GM18498 (cell line): ENCODE results near the gene MCAT.
"Not testable (repeated sequence)": the region's sequence is repeated elsewhere in the genome, so short reads cannot be mapped to it uniquely, and the experiment has no call there.

ENCODE experiments used
- ATAC-seq: cut with Tn5 transposase; IDR thresholded peaks from one replicate; pipeline ENCODE4 v1.9.1; 2021; ENCODE audit warnings: mild to moderate bottlenecking, moderate library complexity; ENCODE audit not compliant: unreplicated experiment

MCAT gene

DNA sequence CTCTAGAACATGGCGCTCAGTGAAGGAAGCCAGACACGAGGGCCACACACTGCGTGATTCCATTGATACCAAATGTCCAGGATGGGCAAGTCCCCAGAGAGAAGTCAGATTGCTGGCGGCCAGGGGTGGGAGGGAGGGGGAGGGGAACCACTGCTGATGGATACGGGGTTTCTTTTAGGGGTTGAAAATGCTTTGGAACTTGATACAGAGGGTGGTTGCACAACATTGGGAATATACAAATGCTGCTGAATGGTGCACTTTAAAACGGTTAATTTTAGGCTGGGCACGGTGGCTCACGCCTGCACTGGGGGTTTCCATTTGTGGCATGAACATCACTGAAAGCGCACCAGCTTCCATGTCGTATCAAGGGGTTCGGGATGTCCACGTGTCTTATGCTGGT is 13.2 kb upstream of the MCAT start:
- no peak for ATAC-seq

DNA sequence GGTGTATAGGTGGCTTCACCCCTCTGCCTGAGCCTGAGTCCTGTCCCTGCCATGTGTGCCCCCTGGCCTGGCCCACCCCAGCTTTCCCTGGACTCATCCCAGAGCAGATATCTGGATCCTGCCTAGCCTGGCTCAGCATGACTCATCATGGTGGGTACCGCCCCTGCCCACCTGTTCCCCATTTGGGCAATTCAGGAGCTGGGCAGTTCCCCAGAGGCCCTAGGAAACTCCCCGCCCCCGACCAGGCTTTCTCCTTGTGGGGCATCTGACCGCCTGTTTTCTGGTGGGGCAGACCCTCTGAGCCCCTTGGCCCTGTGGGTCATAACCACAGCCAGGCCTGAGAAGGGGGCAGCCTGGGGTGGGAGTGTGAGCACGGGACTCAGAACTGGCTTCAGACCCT is 12.6 kb upstream of the MCAT start:
- ATAC-seq = no peak

DNA sequence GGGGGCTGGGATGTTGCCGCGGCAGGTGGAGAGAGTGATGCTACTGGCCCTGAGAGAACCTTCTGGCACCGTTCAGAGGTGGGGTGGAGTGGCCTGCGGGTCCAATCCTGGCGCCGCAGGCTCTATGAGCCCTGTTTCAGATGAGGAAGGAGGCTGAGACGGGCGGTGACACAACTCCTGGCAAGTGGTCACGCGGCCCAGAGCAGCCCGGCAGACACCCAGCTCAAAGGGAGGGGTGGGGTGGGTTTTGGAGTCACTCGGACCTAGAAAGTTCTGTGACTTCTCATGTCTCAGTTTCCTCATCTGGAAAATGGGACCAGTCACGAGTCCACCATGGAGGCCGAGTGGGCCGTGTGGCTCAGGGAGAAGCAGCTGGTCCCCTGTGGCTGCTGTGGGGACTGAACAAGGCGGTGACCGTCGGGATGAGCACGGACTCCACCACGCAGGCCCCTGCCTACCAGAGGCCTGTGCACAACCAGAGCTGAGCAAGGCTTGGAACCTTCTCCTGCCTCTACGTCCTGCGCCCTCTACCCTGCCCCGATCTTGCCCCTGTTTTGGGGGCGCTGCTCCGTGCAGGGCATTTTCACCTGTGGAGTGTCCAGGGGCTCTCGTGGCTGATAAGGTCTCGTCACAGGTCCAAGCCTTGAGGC is 11.8 kb upstream of the MCAT start:
- ATAC-seq = no peak

DNA sequence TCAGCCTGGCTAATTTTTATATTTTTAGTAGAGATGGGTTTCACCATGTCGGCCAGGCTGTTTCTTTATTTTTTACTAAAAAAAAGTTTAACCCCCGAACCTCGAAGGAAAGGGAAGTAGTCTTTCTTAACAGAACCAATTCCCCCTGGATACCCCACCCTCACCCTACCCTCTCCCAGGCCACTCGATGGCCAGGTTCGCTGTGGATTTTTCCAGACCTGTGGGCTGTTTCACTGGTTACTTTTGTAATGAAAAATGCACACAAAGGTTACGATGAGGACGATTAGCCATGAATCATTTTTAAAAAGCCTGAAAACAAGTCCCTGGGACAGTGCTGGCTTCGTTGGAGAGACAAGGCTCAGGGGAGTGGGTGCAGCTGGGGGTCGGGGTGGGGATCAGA is 10.7 kb upstream of the MCAT start:
- ATAC-seq = no peak

DNA sequence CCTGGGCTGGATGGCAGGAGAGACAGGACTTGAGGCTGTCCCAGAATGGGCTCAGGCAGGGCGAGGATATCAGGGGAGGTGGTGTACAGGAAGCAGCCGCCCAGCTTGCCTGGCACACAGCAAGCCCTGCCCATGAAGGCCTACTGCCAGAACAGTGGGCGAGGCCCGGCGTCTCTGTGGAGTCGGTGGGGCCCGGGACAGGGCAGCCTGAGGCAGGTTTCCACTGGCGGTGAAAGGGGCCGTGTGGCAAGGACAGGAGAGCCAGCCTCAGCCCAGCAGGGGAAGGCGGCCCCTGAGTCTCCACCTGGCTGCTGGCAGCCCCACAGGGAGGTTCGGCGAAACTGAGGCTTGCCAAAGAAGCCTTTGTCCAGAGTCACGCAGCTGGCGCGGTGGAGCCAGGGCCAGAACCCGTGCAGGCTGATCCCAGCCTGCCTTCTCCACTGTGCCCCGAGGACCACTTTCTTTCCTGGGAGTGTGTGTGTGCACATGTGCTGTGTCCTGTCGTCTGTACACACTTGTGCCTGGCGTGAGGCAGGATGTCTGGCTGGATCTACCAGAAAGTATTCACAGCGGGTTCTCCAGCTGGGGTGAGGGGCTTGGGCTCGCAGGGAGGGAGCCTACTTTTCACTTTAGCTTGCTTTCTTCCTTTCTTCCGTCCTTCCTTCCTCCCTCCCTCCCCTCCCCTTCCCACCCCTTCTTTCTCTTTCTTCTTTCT is 9.3 kb upstream of the MCAT start:
- ATAC-seq = no peak

DNA sequence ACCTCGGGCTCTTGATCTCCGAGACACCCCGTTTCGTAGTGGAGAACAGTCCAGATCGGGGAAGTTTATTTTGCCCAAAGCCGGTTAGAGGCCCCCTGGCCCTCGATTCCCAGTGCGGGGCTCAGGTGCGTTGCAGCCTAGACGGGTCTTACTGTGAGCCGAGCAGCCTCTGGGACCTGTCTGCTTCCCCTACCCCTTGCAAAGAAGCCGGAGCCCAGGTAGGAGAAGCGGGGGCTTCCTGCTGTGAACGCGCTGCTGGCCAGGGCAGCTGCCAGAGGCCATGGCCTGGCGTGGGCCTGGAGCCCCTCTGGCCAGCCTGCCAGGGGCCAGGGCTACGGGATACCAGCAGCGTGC is 8.8 kb upstream of the MCAT start:
- no peak for ATAC-seq

DNA sequence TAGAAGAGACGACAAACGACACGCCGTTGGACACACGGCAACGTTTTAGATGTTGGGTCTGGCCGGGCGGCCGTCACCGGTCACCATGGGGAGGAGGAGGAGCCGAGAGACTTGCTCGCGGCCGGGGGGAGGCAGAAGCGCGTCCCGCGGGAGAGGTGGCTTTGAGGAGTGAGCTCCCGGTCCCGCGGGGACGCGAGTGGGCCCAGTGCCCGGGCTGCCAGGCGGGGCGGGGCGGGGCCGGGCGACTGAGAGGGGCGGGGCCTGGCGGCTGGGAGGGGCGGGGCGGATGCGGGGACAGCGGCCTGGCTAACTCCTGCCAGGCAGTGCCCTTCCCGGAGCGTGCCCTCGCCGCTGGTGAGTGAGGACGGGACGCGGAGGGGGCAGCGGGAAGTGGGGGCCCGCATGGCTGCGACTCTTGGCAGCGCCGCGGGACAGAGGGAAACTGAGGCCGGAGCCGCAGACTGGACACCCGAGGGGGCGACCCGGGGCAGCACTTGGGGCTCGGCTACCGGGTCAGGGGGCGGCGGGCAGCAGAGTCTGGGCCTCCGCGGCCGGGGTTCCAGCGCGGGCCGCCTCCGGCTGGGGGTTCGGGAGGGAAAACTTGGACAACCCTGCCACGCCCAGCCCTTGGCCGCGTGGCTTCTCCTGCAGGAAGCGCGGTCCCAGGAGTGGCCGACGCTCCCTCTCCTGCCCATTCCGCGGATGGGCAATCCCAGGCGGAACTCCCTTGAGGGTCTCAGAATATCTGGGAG is 8.2 kb upstream of the MCAT start, which contains the start of gene TSPO:
Gene TSPO (plus strand): TSS at position 309 of the 752 bp plus-strand sequence. CDS start 7,680 bp downstream, outside the sequence.
- ATAC-seq = no peak

DNA sequence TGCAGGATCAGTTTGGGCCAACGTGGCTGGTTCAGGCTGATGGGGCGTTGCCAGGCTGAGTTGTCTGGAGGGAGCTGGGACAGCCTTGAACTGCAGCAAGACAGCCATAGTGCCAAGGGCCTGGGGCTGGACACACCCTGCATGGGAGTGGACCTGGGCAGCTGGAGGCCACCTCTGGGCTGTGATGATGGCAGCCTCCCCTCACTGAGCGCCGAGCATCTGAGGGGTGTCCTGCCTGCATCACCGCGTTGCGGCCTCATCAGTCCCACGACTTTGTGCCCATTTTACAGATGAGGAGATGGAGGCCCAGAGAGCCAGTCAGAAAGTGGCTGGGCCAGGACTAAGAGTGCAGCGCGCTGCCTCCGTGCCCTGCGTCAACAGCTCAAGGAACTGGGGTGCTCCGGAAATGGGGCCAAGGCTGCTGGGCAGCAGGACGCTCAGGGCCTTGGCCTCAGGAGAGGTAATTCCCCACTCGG is 7.6 kb upstream of the MCAT start:
- no peak for ATAC-seq

DNA sequence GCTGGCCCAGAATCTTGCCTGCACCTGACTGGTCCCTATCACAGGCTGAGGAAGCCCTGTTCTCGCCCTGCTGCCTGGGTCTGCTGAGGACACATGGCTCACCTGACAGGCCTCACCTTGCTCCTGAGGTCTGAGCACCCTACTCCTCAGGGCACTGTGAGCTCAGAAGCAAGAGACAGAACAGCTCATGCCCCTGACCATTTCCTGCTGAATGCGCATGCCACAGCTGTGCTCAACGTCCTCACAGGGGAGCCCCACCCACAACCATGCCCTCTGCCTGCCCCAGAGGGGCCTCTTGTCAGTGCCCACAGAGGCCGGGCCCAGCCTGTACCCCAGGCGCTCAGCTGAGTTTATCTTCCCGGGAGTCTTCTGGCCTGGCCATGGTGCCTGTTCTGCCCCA is 5.4 kb upstream of the MCAT start:
- no peak for ATAC-seq

DNA sequence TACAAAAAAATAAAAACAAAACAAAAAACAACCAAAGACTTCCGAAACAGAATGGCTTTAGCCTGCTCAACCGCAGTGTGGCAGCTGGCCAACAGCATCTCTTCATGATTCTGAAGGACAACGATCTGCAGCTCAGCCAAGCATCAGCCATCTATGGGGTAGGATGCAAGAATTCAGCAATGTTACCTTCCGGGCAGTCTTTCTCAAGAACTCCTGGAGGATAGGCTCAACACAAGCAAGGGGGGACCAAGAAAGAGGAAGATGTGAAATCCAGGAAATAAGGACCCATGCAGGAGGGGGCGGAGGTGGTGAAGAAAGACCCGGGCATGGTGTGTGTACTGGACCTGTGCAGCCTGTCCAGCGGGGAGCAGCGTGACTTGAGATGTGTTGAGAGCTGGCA is 4.6 kb upstream of the MCAT start:
- no peak for ATAC-seq

DNA sequence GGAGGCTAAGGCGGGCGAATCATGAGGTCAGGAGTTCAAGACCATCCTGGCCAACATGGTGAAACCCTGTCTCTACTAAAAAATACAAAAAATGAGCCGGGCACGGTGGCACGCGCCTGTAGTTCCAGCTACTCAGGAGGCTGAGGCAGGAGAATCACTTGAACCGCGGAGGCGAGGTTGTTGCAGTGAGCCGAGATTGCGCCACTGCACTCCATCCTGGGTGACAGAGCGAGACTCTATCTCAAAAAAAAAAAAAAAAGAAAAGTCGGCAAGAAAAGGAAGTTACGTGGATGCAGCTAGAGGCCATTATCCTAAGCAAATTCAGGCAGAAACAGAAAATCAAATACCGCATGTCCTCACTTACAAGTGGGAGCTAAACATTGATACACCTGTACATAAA is 3.1 kb upstream of the MCAT start:
- not testable (repeated sequence) for ATAC-seq

DNA sequence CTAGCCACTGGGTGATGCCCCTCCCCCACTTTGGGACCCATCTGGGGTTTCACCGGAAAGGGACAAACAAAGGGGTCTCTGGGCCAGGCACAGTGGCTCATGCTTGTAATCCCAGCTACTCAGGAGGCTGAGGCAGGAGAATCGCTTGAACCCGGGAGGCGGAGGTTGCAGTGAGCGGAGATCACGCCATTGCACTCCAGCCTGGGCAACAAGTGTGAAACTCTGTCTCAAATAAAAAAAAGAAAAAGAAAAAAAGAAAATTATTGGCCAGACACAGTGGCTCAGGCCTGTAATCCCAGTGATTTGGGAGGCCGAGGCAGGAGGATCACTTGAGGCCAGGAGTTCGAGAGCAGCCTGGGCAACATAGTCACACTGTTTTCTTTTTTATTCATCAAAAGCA is 2.2 kb upstream of the MCAT start:
- ATAC-seq = not testable (repeated sequence)

DNA sequence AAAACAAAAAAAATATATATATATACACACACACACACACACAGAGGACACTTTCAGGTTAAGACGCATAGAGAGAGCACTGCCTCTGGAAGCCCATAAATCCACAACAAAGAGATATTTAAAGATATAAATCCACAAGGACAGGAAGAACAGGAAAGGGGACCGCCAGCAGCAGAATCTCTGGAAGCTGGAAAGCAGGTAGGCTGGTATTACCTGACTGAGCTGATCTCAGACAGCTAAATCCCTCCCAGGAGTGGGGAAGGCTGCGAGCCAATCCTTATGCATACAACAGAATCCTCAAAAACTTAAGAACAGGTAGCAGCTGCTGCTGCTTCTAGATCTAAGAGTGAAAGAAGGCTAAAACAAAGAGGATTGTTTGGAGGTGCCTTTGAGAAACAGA is 1.8 kb upstream of the MCAT start:
- ATAC-seq = no peak

DNA sequence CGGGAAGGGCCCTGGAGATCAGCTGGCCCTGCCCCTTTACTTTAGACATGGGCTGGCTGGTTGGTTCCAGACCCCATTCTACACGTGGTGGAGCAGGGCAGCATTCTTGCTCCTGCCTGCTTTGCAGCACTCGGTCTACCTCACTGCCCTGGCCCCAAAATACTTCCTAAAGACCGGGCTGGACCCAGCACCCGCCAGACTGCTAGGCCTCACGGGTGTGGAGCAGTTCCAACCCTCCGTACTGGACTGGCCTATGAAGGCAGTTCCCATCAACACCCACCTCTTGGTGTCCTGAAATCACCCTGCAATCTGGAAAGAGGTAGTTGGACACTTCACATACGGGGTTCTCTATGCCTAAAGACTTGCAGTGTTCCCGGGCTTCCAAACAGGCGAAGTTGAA is 6.4 kb downstream of the MCAT start:
- ATAC-seq = no peak

DNA sequence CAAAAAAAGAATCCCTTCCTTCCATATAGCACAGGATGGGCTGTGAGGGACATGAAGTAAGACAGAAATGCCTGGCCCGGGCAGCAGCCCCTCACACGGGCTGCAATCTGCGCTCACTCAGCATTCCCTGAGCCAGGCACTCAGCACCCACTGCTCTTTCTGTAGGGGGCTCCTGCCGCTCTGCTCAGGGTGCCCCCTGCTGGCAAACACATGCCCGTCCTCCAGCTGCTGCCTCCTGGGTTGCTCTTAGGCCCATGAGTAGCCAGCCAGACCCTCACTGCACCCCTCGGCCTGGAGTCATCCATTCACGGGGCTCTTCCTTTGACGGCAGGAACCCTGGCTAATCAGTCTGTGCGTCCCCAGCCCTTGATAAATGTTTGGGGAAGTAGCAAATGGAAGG is 6.9 kb downstream of the MCAT start:
- no peak for ATAC-seq

DNA sequence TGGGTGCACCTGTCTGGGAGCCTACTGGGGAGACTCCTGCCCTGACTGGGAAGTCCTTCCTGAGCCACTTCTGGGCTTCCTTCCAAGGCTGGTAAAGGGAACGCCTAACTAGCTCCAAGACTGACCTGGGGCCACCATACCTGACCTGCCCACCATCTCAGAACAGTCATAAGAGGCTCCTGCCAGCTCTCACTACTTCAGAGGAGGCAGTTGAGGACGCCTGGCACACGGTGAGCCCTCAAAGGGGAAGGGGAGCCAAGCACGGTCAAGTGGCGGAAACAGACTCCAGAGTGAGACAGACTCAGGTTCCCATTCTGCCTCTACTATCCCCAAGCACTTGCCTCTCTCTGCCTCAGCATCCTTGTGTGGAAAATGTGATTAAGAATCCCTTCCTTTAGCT is 7.6 kb downstream of the MCAT start:
- ATAC-seq = no peak

DNA sequence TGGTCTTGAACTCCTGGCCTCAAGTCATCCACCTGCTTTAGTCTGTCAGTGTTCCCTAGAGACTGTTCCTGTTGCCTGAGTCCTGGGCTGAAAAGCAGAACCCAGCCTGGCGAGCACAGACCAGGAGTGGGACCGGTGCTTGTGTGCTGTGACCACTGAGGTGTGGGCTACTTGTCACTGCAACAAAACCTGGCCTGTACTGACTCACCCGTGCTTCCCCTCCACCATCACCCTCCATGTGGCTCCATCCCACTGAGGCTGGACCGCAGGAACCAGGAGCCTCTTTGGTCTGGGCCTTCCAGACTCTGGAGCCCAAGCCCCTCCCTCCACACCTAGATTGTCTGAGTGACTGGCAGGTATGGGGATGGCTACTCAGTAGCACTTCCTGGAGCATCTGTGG is 8.6 kb downstream of the MCAT start:
- ATAC-seq = no peak

DNA sequence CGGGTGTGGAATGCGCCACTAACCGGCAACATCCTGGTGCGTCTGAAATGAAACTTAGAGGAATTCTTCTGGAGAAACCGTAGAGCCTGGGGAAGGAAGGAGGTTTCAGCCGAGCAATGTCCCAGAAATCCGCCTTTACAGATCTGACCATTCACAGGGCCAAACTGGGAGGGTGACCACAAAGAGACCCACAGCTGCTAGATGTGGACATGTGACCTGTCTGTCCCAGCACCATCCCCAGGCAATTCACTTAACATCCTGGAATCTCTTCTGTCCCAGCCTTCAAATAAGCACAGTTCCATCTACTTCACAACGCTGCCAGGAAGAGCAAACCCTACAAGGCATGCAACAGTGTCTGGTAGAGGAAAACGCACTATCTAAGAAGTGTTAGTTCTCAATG is 9.8 kb downstream of the MCAT start:
- no peak for ATAC-seq

DNA sequence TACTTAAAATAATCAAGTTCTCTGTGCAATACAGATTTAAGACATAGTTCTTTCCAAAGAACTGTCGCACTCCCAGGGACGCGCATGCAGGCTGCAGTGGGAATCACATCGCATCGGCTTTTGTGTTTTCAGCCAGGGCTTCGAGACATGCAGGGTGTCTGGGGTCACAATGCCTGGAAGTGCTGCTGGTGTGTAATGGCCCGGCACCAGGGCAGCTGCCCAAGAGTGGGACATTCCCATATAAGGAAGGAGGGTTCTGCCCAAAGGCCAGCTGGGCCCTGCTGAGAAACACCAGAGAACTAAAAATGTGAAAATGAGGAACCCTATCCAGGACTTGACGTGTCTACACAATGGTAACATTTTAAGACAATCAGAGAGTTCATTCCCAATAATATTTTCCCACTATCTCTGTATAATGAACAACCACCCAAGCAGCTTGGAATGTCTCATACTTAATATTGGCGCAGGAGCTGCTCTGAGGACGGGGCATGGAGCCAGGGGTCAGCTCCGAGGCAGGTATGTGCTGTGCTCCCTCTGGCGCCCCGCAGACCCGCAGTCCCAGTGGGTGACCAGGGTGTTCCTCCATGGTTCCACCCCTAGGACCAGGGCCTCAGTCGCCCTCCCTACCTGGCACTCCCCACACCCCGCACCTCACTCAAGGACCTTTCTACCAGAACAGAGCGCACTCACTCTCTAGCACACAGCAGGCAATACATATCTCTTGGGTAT is 11.3 kb downstream of the MCAT start:
- ATAC-seq = no peak

DNA sequence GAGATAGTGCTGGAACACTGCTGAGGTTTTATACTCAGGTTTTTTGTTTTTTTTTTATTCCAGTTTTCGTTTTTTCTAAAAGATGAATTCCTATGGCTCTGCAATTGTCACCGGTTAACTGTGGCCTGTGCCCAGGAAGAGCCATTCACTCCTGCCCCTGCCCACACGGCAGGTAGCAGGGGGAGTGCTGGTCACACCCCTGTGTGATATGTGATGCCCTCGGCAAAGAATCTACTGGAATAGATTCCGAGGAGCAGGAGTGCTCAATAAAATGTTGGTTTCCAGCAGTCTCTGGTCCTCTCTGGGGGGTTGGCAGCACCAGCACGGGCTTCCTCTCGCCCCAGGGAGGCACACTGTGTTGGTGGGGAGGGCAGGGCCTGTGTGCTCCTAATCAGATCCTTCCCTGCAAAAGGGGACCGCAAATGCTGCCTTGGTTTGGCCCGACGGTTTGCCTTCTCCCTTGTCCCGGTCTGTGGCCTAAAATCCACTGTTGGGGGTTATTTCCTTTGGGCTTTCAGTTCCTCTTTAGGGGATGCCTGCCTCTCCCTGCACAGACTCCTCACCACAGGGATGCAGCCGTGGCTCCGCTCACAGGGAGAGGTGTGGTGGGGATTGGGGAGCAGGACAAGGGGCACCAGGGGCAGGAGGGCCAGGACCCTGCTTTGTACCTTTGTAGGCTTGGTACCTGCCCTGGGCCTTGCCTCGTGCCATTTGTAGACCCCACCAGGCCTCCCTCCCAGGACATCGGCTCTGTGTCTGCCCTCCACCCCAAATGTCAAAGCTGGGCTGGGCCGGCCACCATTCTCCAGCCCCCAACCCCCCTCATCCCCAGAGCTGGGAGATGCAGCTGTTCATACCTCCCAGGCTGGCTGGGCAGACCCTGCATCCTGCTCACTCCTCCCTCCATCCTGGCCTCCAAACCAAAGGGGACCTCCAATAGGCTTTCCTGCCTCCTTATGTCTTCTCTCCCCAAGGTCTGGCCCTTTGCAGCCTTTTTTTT is 13.5 kb downstream of the MCAT start:
- ATAC-seq = no peak
